ENCODE data around the gene KRTAP23-1. TPM values are rescaled to one million over a fixed set of nuclear protein-coding genes. Genes with fewer than 3 reads are reported as not detected.

The KRTAP23-1 gene, protein sequence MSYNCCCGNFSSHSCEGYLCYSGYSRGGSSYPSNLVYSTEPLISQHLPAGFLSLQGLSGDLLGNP
- polyA plus RNA-seq (2011; rRNA removed), result not detected in 2 replicates
- not detected in 2 replicates for polyA plus RNA-seq (2012; cell fraction: cytosol; rRNA removed)
- not detected in 2 replicates for polyA plus RNA-seq (2012; cell fraction: nucleus; rRNA removed)
- polyA plus RNA-seq (2017; fragmentation: RNase III; extraction: RNeasy Plus Mini Kit Qiagen cat#74134 plus additional on column Dnase treatment), result not detected in 3 replicates
- polyA minus RNA-seq (2011; rRNA and poly(A)+ RNA removed), result not detected in 2 replicates

DNA sequence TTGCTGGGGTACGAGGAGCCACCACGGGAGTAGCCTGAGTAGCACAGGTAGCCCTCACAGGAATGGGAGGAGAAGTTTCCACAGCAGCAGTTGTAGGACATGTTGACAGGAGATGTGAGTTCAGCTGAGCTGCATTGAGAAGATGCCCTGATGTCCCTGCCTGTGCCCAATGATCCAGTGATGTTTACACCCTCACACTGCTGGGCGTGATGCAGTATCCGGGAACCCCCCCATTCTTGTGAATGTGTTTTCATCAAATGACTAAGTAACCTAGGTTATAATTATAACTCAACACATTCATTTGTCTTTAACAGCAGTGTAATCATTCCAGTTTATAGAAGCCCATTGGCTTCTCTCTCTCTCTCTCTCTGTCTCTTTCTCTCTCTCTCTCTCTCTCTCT, at the start of gene KRTAP23-1:
Gene KRTAP23-1, minus strand, starts transcription at position 101 of the 400 bp plus-strand sequence. Its CDS starts 0 bp downstream, at position 101.
- ATAC-seq (no peak), FAIRE-seq (no peak), DNase-seq (ENCODE audit: low read depth in 1 of 2, low spot score in 1 of 2) (no peak)
- Histone ChIP-seq H3K27ac (no peak within 1 kb of the TSS), H3K4me2 (no peak within 1 kb of the TSS), H3K9me3 (no peaks in the 10 kb centered on the region), H3K4me3 (no peak within 1 kb of the TSS), H3K4me1 (no peaks in the 10 kb centered on the region)
- CTCF ChIA-PET, result no interaction called here
- 0% methylated on average over 2 of the region's 4 CpGs for WGBS (ENCODE audit: missing lambda C conversion rate)
- TF ChIP-seq NFE2L2 (conservative IDR thresholded peaks at IDR 0.05; ENCODE audit: low read length) (no peak), PBX3 (IDR thresholded peaks at IDR 0.05) (no peak), HOXB5 (CRISPR knock-in tag; IDR thresholded peaks at IDR 0.05) (no peak), CHD4 (IDR thresholded peaks at IDR 0.05; ENCODE audit: borderline replicate concordance) (no peak), NR3C1 (IDR thresholded peaks at IDR 0.05) (no peak), MAFK (IDR thresholded peaks at IDR 0.05; ENCODE audit: partially characterized antibody) (no peak), RAD21 (conservative IDR thresholded peaks at IDR 0.05 in 1 of 2, IDR thresholded peaks at IDR 0.05 in 1 of 2) (no peak), JUNB (IDR thresholded peaks at IDR 0.05) (no peak), REST (IDR thresholded peaks at IDR 0.05) (no peak), GATA3 (IDR thresholded peaks at IDR 0.05; ENCODE audit: borderline replicate concordance) (no peak), CEBPB (IDR thresholded peaks at IDR 0.05) (no peak), RNF2 (IDR thresholded peaks at IDR 0.05; ENCODE audit: borderline replicate concordance, low read depth) (no peak), BCL3 (IDR thresholded peaks at IDR 0.05) (no peak), SREBF2 (IDR thresholded peaks at IDR 0.05) (no peak), TFCP2L1 (CRISPR knock-in tag; IDR thresholded peaks at IDR 0.05) (no peak), JUN (IDR thresholded peaks at IDR 0.05) (no peak), ZNF302 (CRISPR knock-in tag; IDR thresholded peaks at IDR 0.05) (no peak), ESRRA (IDR thresholded peaks at IDR 0.05; ENCODE audit: borderline replicate concordance, low read length) (no peak), EHMT2 (IDR thresholded peaks at IDR 0.05; ENCODE audit: low read depth) (no peak)
- TF ChIP-seq, protein P1, sequence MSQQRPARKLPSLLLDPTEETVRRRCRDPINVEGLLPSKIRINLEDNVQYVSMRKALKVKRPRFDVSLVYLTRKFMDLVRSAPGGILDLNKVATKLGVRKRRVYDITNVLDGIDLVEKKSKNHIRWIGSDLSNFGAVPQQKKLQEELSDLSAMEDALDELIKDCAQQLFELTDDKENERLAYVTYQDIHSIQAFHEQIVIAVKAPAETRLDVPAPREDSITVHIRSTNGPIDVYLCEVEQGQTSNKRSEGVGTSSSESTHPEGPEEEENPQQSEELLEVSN (IDR thresholded peaks at IDR 0.05; ENCODE audit: borderline replicate concordance, low read depth), result no peak
- POLR2A ChIA-PET, result no interaction called here

DNA sequence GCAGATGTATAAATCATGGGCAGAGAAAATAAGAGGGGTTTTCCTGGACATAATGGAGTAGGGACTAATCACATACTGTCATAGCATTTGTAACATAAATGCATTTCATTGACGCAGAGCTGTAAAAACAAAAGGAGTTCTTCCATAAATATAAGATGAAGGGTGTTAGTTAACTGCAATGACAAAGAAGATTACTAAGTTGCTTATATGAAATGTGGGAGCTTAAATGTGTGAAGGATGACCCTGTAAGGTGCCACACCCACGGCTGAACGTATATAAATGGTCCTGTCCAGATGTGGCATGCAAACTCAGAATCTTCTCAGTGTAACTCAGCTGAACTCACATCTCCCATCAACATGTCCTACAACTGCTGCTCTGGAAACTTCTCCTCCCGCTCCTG, 47.3 kb upstream of the KRTAP23-1 start, which contains the start of gene KRTAP13-1:
Gene KRTAP13-1, plus strand, starts transcription at position 301 of the 400 bp plus-strand sequence. Its CDS starts 56 bp downstream, at position 357.
- no peak within 1 kb of the TSS for H3K4me3 ChIP-seq
- no peak within 1 kb of the TSS for H3K4me2 ChIP-seq
- WGBS (ENCODE audit: missing lambda C conversion rate), result 11% methylated on average over 4 of the region's 4 CpGs
- DNase-seq (ENCODE audit: low read depth in 1 of 2, low spot score in 1 of 2), result no peak
- H3K4me1 ChIP-seq, result no peaks in the 10 kb centered on the region
- ChIA-PET POLR2A (no interaction called here), CTCF (no interaction called here)
- no peak for ATAC-seq
- H3K27ac ChIP-seq, result no peak within 1 kb of the TSS
- no peak for FAIRE-seq
- H3K9me3 ChIP-seq, result no peaks in the 10 kb centered on the region
- TF ChIP-seq HOXA7 (CRISPR knock-in tag; IDR thresholded peaks at IDR 0.05), result no peak
- no peak for TF ChIP-seq HES2 (IDR thresholded peaks at IDR 0.05)
- no peak for TF ChIP-seq SMC3 (IDR thresholded peaks at IDR 0.05)
- no peak for TF ChIP-seq KDM1A (IDR thresholded peaks at IDR 0.05; ENCODE audit: low read depth)
- TF ChIP-seq RAD21 (conservative IDR thresholded peaks at IDR 0.05 in 1 of 2, IDR thresholded peaks at IDR 0.05 in 1 of 2), result no peak
- no peak for TF ChIP-seq FOXS1 (CRISPR knock-in tag; IDR thresholded peaks at IDR 0.05)
- TF ChIP-seq HDAC2 (IDR thresholded peaks at IDR 0.05), result no peak
- no peak for TF ChIP-seq CEBPB (IDR thresholded peaks at IDR 0.05)
- TF ChIP-seq TP53 (CRISPR knock-in tag; IDR thresholded peaks at IDR 0.05), result no peak
- no peak for TF ChIP-seq SREBF2 (IDR thresholded peaks at IDR 0.05)
- no peak for TF ChIP-seq BHLHE40 (IDR thresholded peaks at IDR 0.05; ENCODE audit: low read depth, low read length)
- TF ChIP-seq RFX5 (IDR thresholded peaks at IDR 0.05), result no peak
- no peak for TF ChIP-seq ZSCAN20 (CRISPR knock-in tag; IDR thresholded peaks at IDR 0.05)
- TF ChIP-seq ESRRA (IDR thresholded peaks at IDR 0.05; ENCODE audit: borderline replicate concordance, low read length), result no peak
- TF ChIP-seq NFE2L2 (conservative IDR thresholded peaks at IDR 0.05; ENCODE audit: low read length), result no peak
- TF ChIP-seq, protein P2, sequence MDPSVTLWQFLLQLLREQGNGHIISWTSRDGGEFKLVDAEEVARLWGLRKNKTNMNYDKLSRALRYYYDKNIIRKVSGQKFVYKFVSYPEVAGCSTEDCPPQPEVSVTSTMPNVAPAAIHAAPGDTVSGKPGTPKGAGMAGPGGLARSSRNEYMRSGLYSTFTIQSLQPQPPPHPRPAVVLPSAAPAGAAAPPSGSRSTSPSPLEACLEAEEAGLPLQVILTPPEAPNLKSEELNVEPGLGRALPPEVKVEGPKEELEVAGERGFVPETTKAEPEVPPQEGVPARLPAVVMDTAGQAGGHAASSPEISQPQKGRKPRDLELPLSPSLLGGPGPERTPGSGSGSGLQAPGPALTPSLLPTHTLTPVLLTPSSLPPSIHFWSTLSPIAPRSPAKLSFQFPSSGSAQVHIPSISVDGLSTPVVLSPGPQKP (IDR thresholded peaks at IDR 0.05; ENCODE audit: low read depth, low read length), result no peak
- no peak for TF ChIP-seq EP300 (IDR thresholded peaks at IDR 0.05)
